Measurements from ENCODE around the gene DCAF11. TPM values are rescaled to one million over a fixed set of nuclear protein-coding genes. Genes with fewer than 3 reads are reported as not detected.

The DCAF11 gene
- total RNA-seq, 1 experiment from 2014 or later, result 43.1 TPM

DNA sequence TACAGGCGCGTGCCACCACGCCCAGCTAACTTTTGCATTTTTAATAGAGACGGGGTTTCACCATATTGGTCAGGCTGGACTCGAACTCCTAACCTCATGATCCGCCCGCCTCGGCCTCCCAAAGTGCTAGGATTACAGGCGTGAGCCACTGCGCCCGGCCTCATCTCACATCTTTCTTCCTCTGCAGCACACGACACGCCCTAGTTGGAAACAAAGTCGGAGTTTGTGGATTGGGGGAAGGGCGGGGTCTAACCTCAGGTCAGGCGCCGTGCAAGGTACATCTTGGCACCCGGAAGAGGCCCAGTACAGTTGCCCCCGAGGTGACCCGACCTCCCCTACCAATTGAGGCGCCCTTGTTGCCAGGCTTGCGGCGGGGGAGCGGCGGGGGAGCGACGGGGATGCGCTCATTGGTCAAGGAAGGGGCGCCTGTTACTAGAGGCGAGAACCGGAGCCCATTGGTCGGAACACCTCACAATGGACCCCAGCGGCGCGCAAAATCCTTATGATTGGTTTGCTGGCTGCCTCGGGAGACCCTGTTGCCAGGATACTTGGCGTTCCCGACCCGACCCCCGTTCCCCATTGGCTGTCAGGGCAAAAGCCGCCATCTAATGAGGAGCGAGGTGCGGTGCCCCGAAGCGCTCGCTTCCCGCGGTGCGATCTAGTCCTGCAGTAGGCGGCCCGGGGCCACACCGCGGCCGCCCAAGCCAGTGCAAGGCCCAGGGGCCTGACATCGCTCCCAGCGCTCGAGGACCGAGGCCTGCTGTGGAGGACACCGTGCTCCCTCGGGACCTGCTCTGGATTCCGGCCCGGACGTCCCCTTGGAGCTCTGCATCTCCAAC lies 57.1 kb downstream of the DCAF11 start, which contains the start of gene REC8:
Gene REC8, plus strand, starts transcription at position 659 of the 839 bp plus-strand sequence. CDS start 473 bp downstream, outside the sequence.
- DNase-seq (ENCODE audit: low read depth in 1 of 2, low spot score in 2 of 2), result no peak
- Histone ChIP-seq H3K9me3 (replicated peaks) (no peaks in the 10 kb centered on the region), H3K4me3 (no peak within 1 kb of the TSS), H3K36me3 (peaks cover 10% of the 10 kb centered on the region), H3K27me3 (replicated peaks) (no peaks in the 10 kb centered on the region), H3K4me1 (replicated peaks) (no peaks in the 10 kb centered on the region), H3K27ac (no peak within 1 kb of the TSS)

DNA sequence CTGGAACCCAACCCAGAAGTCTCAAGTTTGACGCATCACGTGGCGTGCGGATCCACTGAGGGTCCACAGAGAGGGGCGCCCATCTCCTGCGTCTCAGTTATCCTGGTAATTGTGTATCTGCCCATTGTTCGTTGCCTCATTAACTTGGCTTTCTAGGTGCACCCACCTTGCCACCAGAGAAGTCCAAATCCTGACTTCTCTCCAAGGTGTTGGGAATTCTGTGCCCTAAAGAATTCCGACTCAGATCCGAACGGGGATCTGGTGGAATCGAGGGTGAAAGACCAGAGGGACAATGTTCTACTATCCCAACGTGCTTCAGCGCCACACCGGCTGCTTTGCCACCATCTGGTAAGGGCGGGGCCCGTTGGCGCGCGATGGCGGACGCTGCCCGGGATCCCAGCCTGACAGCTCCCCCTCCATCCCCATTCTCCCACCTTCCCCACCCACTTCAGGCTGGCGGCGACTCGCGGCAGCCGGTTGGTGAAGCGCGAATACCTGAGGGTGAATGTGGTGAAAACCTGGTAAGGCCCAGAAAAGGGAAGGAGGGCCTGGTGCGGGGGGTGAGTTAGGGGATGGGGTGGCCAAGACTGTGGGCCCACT lies 57.8 kb downstream of the DCAF11 start:
- H3K27ac ChIP-seq, result no peak overlapping the region
- H3K27me3 ChIP-seq (replicated peaks), result no peaks in the 10 kb centered on the region
- H3K9me3 ChIP-seq (replicated peaks), result no peaks in the 10 kb centered on the region
- DNase-seq (ENCODE audit: low read depth in 1 of 2, low spot score in 2 of 2), result no peak
- H3K4me3 ChIP-seq, result no peak overlapping the region
- H3K4me1 ChIP-seq (replicated peaks), result no peaks in the 10 kb centered on the region
- H3K36me3 ChIP-seq, result peaks cover 11% of the 10 kb centered on the region

DNA sequence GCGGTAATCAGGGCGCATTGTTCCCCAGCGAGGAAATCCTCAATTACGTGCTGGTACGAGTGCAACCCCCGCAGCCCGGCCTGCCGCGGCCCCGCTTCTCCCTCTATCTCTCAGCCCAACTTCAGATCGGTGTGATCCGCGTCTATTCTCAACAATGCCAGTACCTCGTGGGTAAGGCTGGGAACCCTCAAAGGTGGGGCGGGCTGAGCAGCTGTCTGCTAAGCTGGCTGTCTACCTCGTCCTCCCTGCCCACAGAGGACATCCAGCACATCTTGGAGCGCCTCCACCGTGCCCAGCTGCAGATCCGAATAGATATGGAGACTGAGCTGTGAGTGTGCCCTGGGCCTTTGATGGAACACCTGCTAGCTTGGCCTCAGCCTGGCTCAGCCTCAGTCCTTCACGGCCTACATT lies 58.3 kb downstream of the DCAF11 start:
- H3K36me3 ChIP-seq, result peaks cover 10% of the 10 kb centered on the region
- no peak overlapping the region for H3K27ac ChIP-seq
- no peaks in the 10 kb centered on the region for H3K27me3 ChIP-seq (replicated peaks)
- no peaks in the 10 kb centered on the region for H3K9me3 ChIP-seq (replicated peaks)
- H3K4me1 ChIP-seq (replicated peaks), result no peaks in the 10 kb centered on the region
- no peak overlapping the region for H3K4me3 ChIP-seq
- no peak for DNase-seq (ENCODE audit: low read depth in 1 of 2, low spot score in 2 of 2)

Other genes starting within 250 kb of the DCAF11 start
- gene DHRS4, start 161.0 kb upstream of the DCAF11 start, total RNA-seq (2014; rRNA removed; shearing (Covaris generic)), result 42.8 and 58.2 TPM in 2 replicates
- gene DHRS4L2, start 125.8 kb upstream of the DCAF11 start, total RNA-seq (2014; rRNA removed; shearing (Covaris generic)), result 4.9 and 15.1 TPM in 2 replicates
- not detected in 2 replicates for gene CARMIL3, start 62.8 kb upstream of the DCAF11 start, total RNA-seq (2014; rRNA removed; shearing (Covaris generic))
- gene CPNE6, start 43.2 kb upstream of the DCAF11 start, total RNA-seq (2014; rRNA removed; shearing (Covaris generic)), result not detected in 2 replicates
- 4.8 and 5.3 TPM in 2 replicates for gene PCK2, start 20.5 kb upstream of the DCAF11 start, total RNA-seq (2014; rRNA removed; shearing (Covaris generic))
- 1.4 TPM in 1 of 2 replicates, not detected in the other for gene NRL, start 172 bp downstream of the DCAF11 start, total RNA-seq (2014; rRNA removed; shearing (Covaris generic))
- 1.8 TPM in 1 of 2 replicates, not detected in the other for gene FITM1, start 15.9 kb downstream of the DCAF11 start, total RNA-seq (2014; rRNA removed; shearing (Covaris generic))
- 168 and 199 TPM in 2 replicates for gene PSME1, start 21.4 kb downstream of the DCAF11 start, total RNA-seq (2014; rRNA removed; shearing (Covaris generic))
- gene EMC9, start 26.8 kb downstream of the DCAF11 start, total RNA-seq (2014; rRNA removed; shearing (Covaris generic)), result 11.1 and 24.5 TPM in 2 replicates
- 161 and 167 TPM in 2 replicates for gene PSME2, start 31.8 kb downstream of the DCAF11 start, total RNA-seq (2014; rRNA removed; shearing (Covaris generic))
- 40.3 and 135 TPM in 2 replicates for gene RNF31, start 32.7 kb downstream of the DCAF11 start, total RNA-seq (2014; rRNA removed; shearing (Covaris generic))
- 21.8 and 24.3 TPM in 2 replicates for gene IRF9, start 46.5 kb downstream of the DCAF11 start, total RNA-seq (2014; rRNA removed; shearing (Covaris generic))
- 0.47 and 6.8 TPM in 2 replicates for gene REC8, start 57.3 kb downstream of the DCAF11 start, total RNA-seq (2014; rRNA removed; shearing (Covaris generic))
- gene IPO4, start 74.0 kb downstream of the DCAF11 start, total RNA-seq (2014; rRNA removed; shearing (Covaris generic)), result 25.1 and 27.6 TPM in 2 replicates
- gene TM9SF1, start 80.7 kb downstream of the DCAF11 start, total RNA-seq (2014; rRNA removed; shearing (Covaris generic)), result 60.3 and 60.5 TPM in 2 replicates
- gene TSSK4, start 90.9 kb downstream of the DCAF11 start, total RNA-seq (2014; rRNA removed; shearing (Covaris generic)), result not detected in 2 replicates
- 23.0 and 29.9 TPM in 2 replicates for gene CHMP4A, start 98.7 kb downstream of the DCAF11 start, total RNA-seq (2014; rRNA removed; shearing (Covaris generic))
- gene MDP1, start 101.3 kb downstream of the DCAF11 start, total RNA-seq (2014; rRNA removed; shearing (Covaris generic)), result 13.6 and 30.8 TPM in 2 replicates
- 234 and 316 TPM in 2 replicates for gene NEDD8, start 117.6 kb downstream of the DCAF11 start, total RNA-seq (2014; rRNA removed; shearing (Covaris generic))
- 46.1 and 64.8 TPM in 2 replicates for gene GMPR2, start 118.2 kb downstream of the DCAF11 start, total RNA-seq (2014; rRNA removed; shearing (Covaris generic))
- 31.1 and 53.0 TPM in 2 replicates for gene TINF2, start 127.8 kb downstream of the DCAF11 start, total RNA-seq (2014; rRNA removed; shearing (Covaris generic))
- 0.76 TPM in 1 of 2 replicates, not detected in the other for gene TGM1, start 148.4 kb downstream of the DCAF11 start, total RNA-seq (2014; rRNA removed; shearing (Covaris generic))
- gene RABGGTA, start 156.8 kb downstream of the DCAF11 start, total RNA-seq (2014; rRNA removed; shearing (Covaris generic)), result 18.0 and 30.4 TPM in 2 replicates
- 5.4 and 20.5 TPM in 2 replicates for gene DHRS1, start 185.0 kb downstream of the DCAF11 start, total RNA-seq (2014; rRNA removed; shearing (Covaris generic))
- 15.3 and 16.2 TPM in 2 replicates for gene NOP9, start 185.1 kb downstream of the DCAF11 start, total RNA-seq (2014; rRNA removed; shearing (Covaris generic))
- gene CIDEB, start 193.2 kb downstream of the DCAF11 start, total RNA-seq (2014; rRNA removed; shearing (Covaris generic)), result not detected in 2 replicates
- 3.1 and 10.1 TPM in 2 replicates for gene LTB4R2, start 195.4 kb downstream of the DCAF11 start, total RNA-seq (2014; rRNA removed; shearing (Covaris generic))
- 0.81 and 2.1 TPM in 2 replicates for gene LTB4R, start 196.7 kb downstream of the DCAF11 start, total RNA-seq (2014; rRNA removed; shearing (Covaris generic))
- not detected in 2 replicates for gene ADCY4, start 220.3 kb downstream of the DCAF11 start, total RNA-seq (2014; rRNA removed; shearing (Covaris generic))
- gene RIPK3, start 225.2 kb downstream of the DCAF11 start, total RNA-seq (2014; rRNA removed; shearing (Covaris generic)), result not detected in 2 replicates

All from SJSA1 (cell line).